Jurkat, Clone E6-1 (cell line): ENCODE measurements around the gene SHISA4.
A peak's percentile ranks its signal among the peaks of the same experiment; 100 is the strongest.
"Not testable (repeated sequence)": the region's sequence is repeated elsewhere in the genome, so short reads cannot be mapped to it uniquely, and the experiment has no call there.

ENCODE experiments used
- DNase-seq: peaks from one replicate; pipeline ENCODE4 v3.0.0-alpha.2; 2011; ENCODE audit warnings: low read depth, low spot score
- H3K4me3 ChIP-seq: 2 replicates; pipeline ENCODE4 v1.5.1; 2011; ENCODE audit warnings: mild to moderate bottlenecking, low read length, control low read depth, moderate library complexity

Gene SHISA4

DNA sequence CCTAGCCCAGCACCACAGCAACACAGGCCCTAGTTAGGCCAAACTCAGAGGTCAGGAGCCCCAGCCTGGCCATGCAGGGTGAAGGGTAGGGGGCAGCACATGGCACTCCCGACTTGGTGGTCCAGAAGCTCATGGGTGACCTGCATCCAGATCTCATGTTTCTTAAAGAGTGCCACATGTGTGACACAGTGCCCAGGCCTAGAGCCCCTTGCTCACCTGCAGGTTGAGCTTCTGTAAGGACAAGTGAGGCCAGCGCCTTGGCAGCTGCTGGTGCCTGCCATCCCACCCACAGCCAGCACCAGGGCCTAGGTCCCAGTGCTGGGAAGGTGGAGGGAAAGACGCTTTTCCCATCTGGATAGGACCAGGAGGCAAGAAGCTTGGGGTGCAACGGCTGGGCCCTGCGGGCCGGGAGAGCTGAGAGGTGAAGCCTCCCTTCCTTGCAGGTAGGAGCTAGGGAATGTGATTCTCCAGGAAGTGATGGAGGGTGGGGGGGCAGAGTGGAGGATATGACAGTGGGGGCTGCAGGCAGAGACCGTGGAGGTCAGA is 6.5 kb downstream of the SHISA4 start:
- no peak for DNase-seq
- H3K4me3 ChIP-seq: no peak overlapping the region

DNA sequence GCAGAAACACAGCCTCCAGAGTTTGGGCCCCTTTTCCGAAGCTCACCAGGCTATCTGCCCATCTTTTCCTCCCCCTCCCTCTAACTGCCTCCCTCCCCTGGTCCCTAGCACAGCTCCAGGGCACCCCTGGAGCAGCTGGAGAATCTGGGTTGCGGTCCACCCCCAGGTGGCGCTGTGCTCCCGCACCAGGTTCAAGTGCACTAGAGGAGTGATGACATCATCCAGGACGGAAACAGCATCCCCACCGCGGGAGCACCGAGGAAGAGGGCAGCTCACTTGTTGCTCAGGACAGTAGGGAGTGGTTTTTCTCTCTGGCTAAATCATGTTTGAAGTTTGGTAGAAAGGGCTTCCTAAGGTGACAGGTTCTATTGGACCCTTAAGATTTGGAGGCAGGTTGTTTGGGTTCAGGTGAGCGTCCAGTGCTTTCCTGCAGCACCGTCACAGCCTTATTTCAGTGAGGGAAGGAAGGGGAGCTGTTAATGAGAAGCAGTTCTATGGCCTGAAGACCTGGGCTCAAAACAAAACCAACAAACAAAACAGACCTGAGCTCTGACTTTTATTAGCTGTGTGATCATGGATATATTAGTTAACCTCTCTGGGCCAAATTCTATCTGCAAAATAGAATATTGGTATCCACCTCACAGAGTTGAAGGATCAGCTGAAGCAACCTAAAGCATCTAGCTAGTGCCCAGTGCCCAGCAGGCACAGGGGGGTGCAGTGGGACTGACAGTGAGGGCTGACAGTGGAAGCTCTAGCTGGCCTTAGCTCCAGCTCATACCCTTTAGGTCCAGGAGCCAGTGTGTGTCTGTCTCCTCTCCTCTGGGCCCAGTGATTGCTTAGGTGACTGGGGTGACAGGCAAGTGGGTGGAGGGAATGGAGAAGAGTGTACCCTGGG is 7.5 kb downstream of the SHISA4 start:
- H3K4me3 ChIP-seq: no peak overlapping the region
- DNase-seq: peak; percentile 86

DNA sequence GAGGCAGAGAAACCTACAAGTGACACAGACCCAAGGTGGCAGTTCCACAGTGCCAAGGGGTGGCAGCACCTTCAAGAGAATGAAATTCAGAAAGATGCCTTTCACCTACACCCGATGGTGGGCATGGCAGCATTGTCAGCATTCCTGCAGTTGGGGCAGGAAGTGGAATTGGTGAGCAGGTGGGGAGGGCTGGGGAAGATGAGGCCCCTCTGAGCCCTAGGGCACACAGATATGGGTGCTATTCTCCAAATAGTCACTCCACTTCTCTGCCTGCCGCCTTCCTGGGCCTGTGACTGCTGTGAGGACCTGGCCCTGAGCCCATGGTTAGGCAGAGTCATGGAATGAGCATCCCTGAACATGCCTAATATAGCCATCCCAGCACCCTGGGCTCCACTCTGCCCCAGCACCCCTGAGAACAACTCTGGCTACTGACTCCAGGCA is 8.3 kb downstream of the SHISA4 start:
- DNase-seq: peak; percentile 29
- H3K4me3 ChIP-seq: no peak overlapping the region

DNA sequence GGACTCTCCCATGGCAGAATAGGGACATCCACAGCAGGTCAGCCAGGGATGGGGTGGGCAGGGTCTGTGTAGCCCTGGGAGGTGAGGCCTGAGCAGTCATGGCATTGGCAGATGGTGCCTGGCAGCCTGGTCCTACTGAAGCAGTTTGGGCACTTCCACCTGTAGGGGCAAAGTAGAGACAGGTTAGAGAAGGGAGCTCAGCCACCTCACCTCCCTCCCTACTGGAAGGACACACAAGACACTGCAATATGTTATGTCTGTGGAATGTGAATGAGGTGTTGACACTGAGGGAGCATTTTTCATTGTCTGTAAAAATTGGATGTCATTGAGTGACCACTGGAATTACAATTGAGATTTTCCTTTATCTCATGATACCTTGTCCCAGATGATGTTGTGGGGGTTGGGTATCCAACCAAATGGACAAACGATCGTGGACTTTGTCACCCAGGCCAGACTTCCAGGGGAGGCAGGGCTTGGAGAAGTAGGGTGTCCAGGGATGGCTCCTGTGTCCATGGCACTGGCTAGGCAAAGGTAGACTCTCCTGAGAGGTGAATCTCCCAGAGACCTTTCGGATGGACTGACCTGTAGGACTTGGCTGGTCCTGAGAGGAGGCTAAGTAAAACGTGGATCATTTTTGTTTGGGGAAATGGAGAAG is 9.7 kb downstream of the SHISA4 start:
- no peak for DNase-seq
- no peak overlapping the region for H3K4me3 ChIP-seq

DNA sequence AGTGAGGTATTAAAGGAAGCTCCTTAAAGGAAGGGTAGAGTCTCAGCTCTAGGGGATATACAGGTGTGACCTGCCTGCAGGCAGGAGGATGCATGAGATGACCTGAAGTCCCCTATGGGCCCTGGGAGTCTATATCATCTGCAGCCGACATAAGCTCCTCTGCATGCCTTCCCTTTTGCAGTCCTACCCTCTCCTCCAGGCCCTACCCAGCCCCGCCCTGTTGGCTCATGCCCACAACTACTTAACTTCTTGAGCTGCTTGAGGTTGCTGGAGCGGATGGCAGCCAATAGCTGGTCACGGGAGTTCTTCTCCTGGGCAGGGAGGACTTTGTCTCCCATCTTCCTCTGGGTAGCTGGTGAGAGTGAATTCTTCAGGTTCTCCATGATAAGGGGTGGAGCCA is 10.3 kb downstream of the SHISA4 start:
- no peak for DNase-seq
- H3K4me3 ChIP-seq: no peak overlapping the region

GRCh38 chr1:201899683-201900429 is 11.2 kb downstream of the SHISA4 start:
- DNase-seq: no peak
- no peak overlapping the region for H3K4me3 ChIP-seq

DNA sequence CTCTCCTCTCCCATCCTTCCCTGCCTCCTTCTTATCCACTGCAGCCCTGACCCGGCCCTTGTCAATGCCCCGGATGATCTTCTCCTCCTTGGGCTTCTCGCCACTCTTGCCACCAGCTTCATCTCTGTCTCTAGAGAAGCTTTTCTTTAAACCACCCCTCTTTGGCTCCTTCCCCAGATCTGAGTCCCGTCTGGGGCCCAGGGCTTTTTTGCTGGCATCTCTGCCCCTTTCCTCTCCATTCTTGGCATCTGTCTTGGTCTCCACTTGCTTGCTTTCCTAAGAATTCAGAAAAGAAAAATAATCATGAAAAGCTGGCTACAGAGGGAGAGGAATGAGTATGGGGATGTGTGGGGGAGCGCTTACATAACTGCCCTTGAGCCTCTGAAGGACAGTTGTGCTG is 11.8 kb downstream of the SHISA4 start:
- DNase-seq: no peak
- H3K4me3 ChIP-seq: no peak overlapping the region

DNA sequence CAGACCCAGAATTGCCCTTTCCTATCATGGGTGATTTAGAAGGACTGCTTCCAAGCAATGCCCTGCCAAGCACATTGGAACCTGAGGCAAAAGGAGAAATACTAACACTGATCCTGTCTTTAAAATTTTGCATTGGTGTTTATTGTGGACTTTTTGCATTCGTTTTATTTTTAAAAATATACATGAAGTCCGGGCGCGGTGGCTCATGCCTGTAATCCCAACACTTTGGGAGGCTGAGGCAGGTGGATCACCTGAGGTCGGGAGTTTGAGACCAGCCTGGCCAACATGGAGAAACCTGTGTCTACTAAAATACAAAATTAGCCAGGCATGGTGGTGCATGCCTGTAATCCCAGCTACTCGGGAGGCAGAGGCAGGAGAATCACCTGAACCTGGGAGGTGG is 12.3 kb downstream of the SHISA4 start:
- DNase-seq, H3K4me3 ChIP-seq: not testable (repeated sequence)

GRCh38 chr1:201902198-201902597 is 13.5 kb downstream of the SHISA4 start:
- no peak for DNase-seq
- H3K4me3 ChIP-seq: no peak overlapping the region

GRCh38 chr1:201903135-201903534 is 14.4 kb downstream of the SHISA4 start:
- DNase-seq: no peak
- no peak overlapping the region for H3K4me3 ChIP-seq

- H3K4me3 ChIP-seq: no peak overlapping the region
- DNase-seq: no peak
Measured at GRCh38 chr1:201904579-201904978, 15.9 kb downstream of the SHISA4 start.

GRCh38 chr1:201905234-201905890 is 16.7 kb downstream of the SHISA4 start:
- no peak for DNase-seq
- H3K4me3 ChIP-seq: no peak overlapping the region

- H3K4me3 ChIP-seq: no peak overlapping the region
- no peak for DNase-seq
Measured at GRCh38 chr1:201906336-201906735, 17.6 kb downstream of the SHISA4 start.

- DNase-seq: no peak
- H3K4me3 ChIP-seq: no peak overlapping the region
Measured at GRCh38 chr1:201907621-201908020, 18.9 kb downstream of the SHISA4 start.

DNA sequence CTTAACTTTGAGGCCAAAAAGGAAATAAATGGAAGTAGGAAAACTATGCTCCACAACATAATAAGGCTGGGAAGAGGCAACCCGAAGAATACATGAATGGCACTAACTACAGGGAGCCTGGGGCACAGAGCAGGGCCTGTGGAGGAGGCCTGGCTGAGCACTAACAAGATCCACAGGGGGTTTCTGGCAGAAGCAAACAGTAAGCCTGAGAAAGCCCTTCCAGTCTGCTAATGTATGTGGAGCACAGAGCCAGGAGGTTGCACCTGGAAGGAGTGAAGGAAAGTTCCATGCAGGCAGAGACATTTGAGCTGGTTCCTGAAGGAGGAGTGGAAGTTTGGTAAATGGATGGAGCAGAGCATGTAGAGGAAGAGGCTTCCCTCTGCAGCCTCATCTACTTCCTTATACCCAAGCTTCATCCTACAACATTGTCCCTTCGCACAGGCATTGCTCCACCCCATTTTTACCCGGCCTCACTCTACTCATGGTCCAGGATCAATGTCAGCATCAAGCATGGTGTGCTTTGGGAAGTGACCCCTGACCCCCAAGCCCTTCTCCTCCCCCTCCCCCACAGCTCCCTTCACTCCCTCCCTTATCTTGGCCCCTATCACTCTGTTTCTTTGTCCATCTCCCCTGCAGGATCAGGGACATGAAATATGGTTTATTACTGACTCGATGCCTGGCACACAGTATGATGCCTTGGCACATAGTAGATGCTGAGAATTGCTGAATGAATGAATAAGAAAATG is 23.3 kb downstream of the SHISA4 start:
- no peak overlapping the region for H3K4me3 ChIP-seq
- DNase-seq: no peak

- DNase-seq: no peak
- no peak overlapping the region for H3K4me3 ChIP-seq
Measured at GRCh38 chr1:201912832-201913231, 24.1 kb downstream of the SHISA4 start.

DNA sequence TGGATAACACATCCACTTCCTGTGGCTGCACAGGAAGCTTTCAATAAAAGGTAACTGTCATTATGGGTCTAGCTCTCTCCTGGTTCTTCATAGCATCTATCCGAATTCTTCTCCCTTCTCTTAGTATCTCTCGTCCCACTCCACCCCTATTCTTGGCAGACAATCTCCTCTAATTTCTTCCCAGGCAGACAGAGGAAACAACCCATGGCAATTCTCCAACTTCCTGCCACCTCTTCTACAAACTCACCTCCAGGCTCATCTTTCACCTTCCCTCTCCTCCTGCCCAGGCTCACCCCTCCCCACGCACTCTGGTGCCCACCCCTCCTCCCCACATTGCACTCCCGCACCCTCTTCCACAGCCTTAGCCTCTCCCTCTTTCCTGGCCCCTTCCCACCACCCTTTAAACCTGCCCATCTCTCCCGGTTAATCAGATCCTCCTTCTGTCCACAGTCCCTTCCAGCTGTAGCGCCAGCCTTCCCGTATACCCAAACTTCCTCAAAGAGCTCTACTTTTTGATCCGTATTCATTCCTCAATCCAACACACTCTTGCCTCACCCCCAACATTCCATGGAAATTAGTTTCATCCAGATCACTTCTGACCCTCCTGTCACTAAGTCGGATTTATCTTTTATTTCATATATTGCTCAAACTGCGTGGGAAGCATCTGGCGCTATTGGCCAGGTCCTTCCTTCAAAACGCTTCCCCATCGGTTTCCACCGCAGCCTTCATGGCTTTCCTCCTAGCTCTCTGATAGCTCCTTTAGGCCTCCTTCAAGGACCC is 25.9 kb downstream of the SHISA4 start:
- DNase-seq: no peak
- H3K4me3 ChIP-seq: no peak overlapping the region
